Neural progenitor cell (in vitro differentiated cells): ENCODE data around the gene PIWIL4. TPM values are rescaled to one million over a fixed set of nuclear protein-coding genes. Genes with fewer than 3 reads are reported as not detected.

Source experiments
- DNase-seq: peaks from one replicate; pipeline ENCODE4 v3.0.0-alpha.2; 2016; ENCODE audit warnings: low spot score
- H2AFZ ChIP-seq: fragments of 200-600 bp; sonication (generic); replicated peaks from 2 replicates; pipeline ENCODE4 v1.6.1; 2016; ENCODE audit warnings: antibody characterized with exemption
- H3F3A ChIP-seq: fragments of 200-600 bp; sonication (generic); 2 replicates; pipeline ENCODE4 v1.6.1; 2016; ENCODE audit warnings: antibody characterized with exemption, low read depth
- H3K27ac ChIP-seq: fragments of 200-600 bp; sonication (generic); 2 replicates; pipeline ENCODE4 v1.5.1; 2016; ENCODE audit warnings: mild to moderate bottlenecking
- H3K27me3 ChIP-seq: fragments of 200-600 bp; sonication (generic); 2 replicates; pipeline ENCODE4 v1.6.1; 2016; ENCODE audit warnings: mild to moderate bottlenecking, moderate library complexity
- H3K36me3 ChIP-seq: fragments of 200-600 bp; sonication (generic); 2 replicates; pipeline ENCODE4 v1.5.1; 2016
- H3K4me1 ChIP-seq: fragments of 200-600 bp; sonication (generic); 2 replicates; pipeline ENCODE4 v1.6.1; 2016; ENCODE audit warnings: mixed run types
- H3K4me2 ChIP-seq: fragments of 200-600 bp; sonication (generic); 2 replicates; pipeline ENCODE4 v1.6.1; 2016
- H3K4me3 ChIP-seq: fragments of 200-600 bp; sonication (generic); 2 replicates; pipeline ENCODE4 v1.5.1; 2016
- H3K79me2 ChIP-seq: fragments of 200-600 bp; sonication (generic); 2 replicates; pipeline ENCODE4 v1.6.1; 2016; ENCODE audit warnings: low read depth
- H3K9ac ChIP-seq: fragments of 200-600 bp; sonication (generic); 2 replicates; pipeline ENCODE4 v1.6.1; 2016
- H3K9me3 ChIP-seq: fragments of 200-600 bp; sonication (generic); 2 replicates; pipeline ENCODE4 v1.5.1; 2016; ENCODE audit warnings: low read depth
- H4K20me1 ChIP-seq: fragments of 200-600 bp; sonication (generic); 2 replicates; pipeline ENCODE4 v1.6.1; 2016; ENCODE audit warnings: low read depth
- H3K27ac Mint-ChIP-seq: 3 replicates; pipeline ENCODE4 v1.8.0; 2021; ENCODE audit warnings: mixed read lengths
- H3K27me3 Mint-ChIP-seq: 2 replicates; pipeline ENCODE4 v1.8.0; 2022; ENCODE audit warnings: low read depth, mild to moderate bottlenecking, inconsistent platforms, moderate library complexity, mixed read lengths; ENCODE audit not compliant: insufficient read depth
- H3K36me3 Mint-ChIP-seq: 3 replicates; pipeline ENCODE4 v1.8.0; 2021; ENCODE audit warnings: mixed read lengths
- H3K4me1 Mint-ChIP-seq: 3 replicates; pipeline ENCODE4 v1.8.0; 2021; ENCODE audit warnings: mixed read lengths
- H3K4me3 Mint-ChIP-seq: 3 replicates; pipeline ENCODE4 v1.8.0; 2021; ENCODE audit warnings: mild to moderate bottlenecking, moderate library complexity, mixed read lengths
- H3K9me3 Mint-ChIP-seq: 3 replicates; pipeline ENCODE4 v1.8.0; 2020; ENCODE audit warnings: mixed read lengths
- EZH2 ChIP-seq: fragments of 200-600 bp; sonication (generic); IDR thresholded peaks from 2 replicates; pipeline ENCODE4 v1.6.1; 2017; ENCODE audit warnings: antibody characterized with exemption, mild to moderate bottlenecking, moderate library complexity
- EZH2phosphoT487 ChIP-seq: fragments of 200-600 bp; sonication (generic); IDR thresholded peaks from 2 replicates; pipeline ENCODE4 v1.6.1; 2017; ENCODE audit warnings: antibody characterized with exemption
- total RNA-seq: library from RNA; depleted of rRNA; stranded (reverse); fragments of >200 nt; gene quantifications from 2 replicates; pipeline ENCODE4 v1.2.3, GENCODE V29; 2015; ENCODE audit warnings: low replicate concordance
- TF ChIP-seq, protein P1 (sequence below): fragments of 200-600 bp; sonication (generic); IDR thresholded peaks from 2 replicates; pipeline ENCODE4 v1.5.1; 2017; ENCODE audit warnings: antibody characterized with exemption, mild to moderate bottlenecking

Gene PIWIL4
- total RNA-seq, 1 donor from 2014 or later, result 1.3 TPM

DNA sequence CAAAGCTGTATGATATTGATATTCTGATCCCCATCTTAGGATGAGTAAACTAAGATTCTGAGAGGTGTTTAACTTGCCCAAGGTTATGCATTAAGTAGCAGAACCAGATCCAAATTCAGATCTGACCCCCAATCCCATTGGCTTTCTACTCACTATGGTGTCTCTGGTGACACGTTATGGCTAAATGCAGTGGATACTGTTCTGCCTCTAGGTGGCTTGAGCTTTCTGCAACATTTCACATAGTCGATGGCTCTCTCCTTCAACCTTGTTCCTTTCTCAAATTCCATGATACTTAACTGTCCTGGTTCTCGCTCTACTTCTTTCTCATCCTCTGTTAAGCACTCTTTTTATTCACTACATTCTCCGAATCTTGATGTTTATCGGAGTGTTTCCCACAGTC is 45.5 kb upstream of the PIWIL4 start:
- H3K36me3 ChIP-seq, result no peaks in the 10 kb centered on the region

DNA sequence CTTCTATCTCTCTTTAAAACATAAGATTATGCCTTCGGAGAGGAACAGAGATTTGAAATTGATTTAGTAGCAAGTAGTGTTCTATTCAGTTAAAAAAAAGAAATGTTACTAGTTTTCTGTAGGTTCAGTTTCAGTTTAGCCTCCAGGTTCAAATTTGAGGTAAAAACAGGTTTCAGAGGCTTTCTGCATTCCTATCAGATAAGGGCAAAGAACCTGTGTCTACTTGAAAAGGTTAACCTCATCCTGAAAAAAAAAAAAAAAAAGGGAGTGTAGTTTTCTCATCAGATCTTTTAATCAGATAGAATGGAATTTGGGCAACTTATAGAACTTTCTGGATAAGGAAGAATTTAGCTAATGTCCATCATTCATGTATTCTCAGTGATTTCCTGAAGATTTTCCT is 42.8 kb upstream of the PIWIL4 start:
- Mint-ChIP-seq H3K4me1 (peaks cover 7% of the 10 kb centered on the region), H3K36me3 (no peaks in the 10 kb centered on the region), H3K27me3 (no peaks in the 10 kb centered on the region), H3K4me3 (no peak overlapping the region), H3K9me3 (no peaks in the 10 kb centered on the region), H3K27ac (no peak overlapping the region)
- Histone ChIP-seq H4K20me1 (no peaks in the 10 kb centered on the region), H3K36me3 (no peaks in the 10 kb centered on the region), H3K4me3 (no peak overlapping the region), H3K27me3 (peaks cover 13% of the 10 kb centered on the region), H2AFZ (no peak overlapping the region), H3K9me3 (no peaks in the 10 kb centered on the region), H3K9ac (no peak overlapping the region), H3K27ac (no peak overlapping the region), H3K4me1 (peaks cover 6% of the 10 kb centered on the region), H3K79me2 (no peaks in the 10 kb centered on the region), H3K4me2 (no peak overlapping the region), H3F3A (no peaks in the 10 kb centered on the region)
- no peak for TF ChIP-seq EZH2phosphoT487
- TF ChIP-seq, protein P1, sequence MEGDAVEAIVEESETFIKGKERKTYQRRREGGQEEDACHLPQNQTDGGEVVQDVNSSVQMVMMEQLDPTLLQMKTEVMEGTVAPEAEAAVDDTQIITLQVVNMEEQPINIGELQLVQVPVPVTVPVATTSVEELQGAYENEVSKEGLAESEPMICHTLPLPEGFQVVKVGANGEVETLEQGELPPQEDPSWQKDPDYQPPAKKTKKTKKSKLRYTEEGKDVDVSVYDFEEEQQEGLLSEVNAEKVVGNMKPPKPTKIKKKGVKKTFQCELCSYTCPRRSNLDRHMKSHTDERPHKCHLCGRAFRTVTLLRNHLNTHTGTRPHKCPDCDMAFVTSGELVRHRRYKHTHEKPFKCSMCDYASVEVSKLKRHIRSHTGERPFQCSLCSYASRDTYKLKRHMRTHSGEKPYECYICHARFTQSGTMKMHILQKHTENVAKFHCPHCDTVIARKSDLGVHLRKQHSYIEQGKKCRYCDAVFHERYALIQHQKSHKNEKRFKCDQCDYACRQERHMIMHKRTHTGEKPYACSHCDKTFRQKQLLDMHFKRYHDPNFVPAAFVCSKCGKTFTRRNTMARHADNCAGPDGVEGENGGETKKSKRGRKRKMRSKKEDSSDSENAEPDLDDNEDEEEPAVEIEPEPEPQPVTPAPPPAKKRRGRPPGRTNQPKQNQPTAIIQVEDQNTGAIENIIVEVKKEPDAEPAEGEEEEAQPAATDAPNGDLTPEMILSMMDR, result no peak
- no peak for TF ChIP-seq EZH2
- no peak for DNase-seq

More for the DNA sequence above, 45.5 kb upstream of the PIWIL4 start:
- Mint-ChIP-seq H3K27ac (no peak overlapping the region), H3K9me3 (no peaks in the 10 kb centered on the region), H3K27me3 (no peaks in the 10 kb centered on the region), H3K36me3 (no peaks in the 10 kb centered on the region), H3K4me1 (peaks cover 7% of the 10 kb centered on the region), H3K4me3 (no peak overlapping the region)
- Histone ChIP-seq H3K79me2 (no peaks in the 10 kb centered on the region), H3K9ac (no peak overlapping the region), H3K27ac (no peak overlapping the region), H3K27me3 (peaks cover 6% of the 10 kb centered on the region), H3K4me3 (no peak overlapping the region), H3K9me3 (no peaks in the 10 kb centered on the region), H3K4me2 (no peak overlapping the region), H3F3A (no peaks in the 10 kb centered on the region), H2AFZ (no peak overlapping the region), H4K20me1 (no peaks in the 10 kb centered on the region), H3K4me1 (peaks cover 6% of the 10 kb centered on the region)
- no peak for TF ChIP-seq EZH2
- TF ChIP-seq, protein P1, result peak; percentile 44
- peak; percentile 9 for DNase-seq

DNA sequence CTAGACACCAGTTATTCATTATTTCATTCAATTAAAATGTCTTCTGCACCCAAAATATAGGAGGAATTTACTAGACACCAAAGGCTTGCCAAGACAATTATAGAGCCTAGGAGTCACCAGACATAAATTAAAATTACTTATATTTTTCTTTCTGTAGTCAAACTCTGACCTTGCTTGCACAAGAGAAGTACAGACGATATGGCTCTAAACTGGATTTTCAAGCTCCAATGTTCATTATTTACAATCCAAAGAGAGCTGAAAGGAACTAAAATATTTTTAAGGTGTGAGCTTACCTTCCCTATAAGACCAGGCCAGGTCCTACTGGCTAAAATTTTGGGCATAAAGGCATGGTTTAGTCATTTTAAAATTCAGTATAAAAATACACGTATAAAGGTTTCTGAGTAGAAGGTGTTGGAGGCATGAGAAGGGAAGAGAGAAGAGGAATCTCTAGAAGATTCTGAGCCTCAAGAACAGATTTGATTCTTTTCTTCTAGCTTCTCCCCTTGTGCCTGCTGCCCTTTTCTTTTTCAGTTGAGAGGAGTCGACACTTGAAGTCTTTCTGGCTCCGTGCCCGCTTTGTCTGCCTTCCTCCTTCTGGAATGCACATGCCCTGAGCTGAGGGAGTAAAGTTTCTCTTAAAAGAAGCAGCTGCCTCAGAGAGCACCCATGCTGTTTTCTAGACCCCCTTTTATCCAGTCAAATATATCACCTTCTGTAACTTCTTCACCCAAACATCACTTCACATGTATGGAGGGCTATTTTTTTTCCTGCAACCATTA is 41.4 kb upstream of the PIWIL4 start:
- no peak overlapping the region for H3K27ac Mint-ChIP-seq
- H3K9me3 Mint-ChIP-seq, result no peaks in the 10 kb centered on the region
- H3K36me3 Mint-ChIP-seq, result no peaks in the 10 kb centered on the region
- peaks cover 13% of the 10 kb centered on the region for H3K27me3 ChIP-seq
- no peaks in the 10 kb centered on the region for H3K79me2 ChIP-seq
- H3K4me3 Mint-ChIP-seq, result no peak overlapping the region
- H3K36me3 ChIP-seq, result no peaks in the 10 kb centered on the region
- H2AFZ ChIP-seq, result no peak overlapping the region
- H3K4me2 ChIP-seq, result peak overlapping the region; percentile 5
- peaks cover 6% of the 10 kb centered on the region for H3K4me1 ChIP-seq
- no peak overlapping the region for H3K27ac ChIP-seq
- no peaks in the 10 kb centered on the region for H3F3A ChIP-seq
- H3K27me3 Mint-ChIP-seq, result no peaks in the 10 kb centered on the region
- peak; percentile 57 for DNase-seq
- no peaks in the 10 kb centered on the region for H3K9me3 ChIP-seq
- H4K20me1 ChIP-seq, result no peaks in the 10 kb centered on the region
- no peak overlapping the region for H3K9ac ChIP-seq
- no peak overlapping the region for H3K4me3 ChIP-seq
- H3K4me1 Mint-ChIP-seq, result peaks cover 7% of the 10 kb centered on the region
- TF ChIP-seq, protein P1, result no peak
- TF ChIP-seq EZH2, result no peak
- TF ChIP-seq EZH2phosphoT487, result no peak
